AG09309 (cell line): ENCODE measurements around the gene RB1.

Experiments used
- DNase-seq: peaks from one replicate; pipeline ENCODE4 v3.0.0-alpha.2; 2010; ENCODE audit warnings: low read depth
- H3K4me3 ChIP-seq: 2 replicates; pipeline ENCODE4 v1.5.1; 2011; ENCODE audit warnings: mild to moderate bottlenecking, low read depth, low read length, moderate library complexity; ENCODE audit not compliant: control insufficient read depth
- CTCF ChIP-seq: IDR thresholded peaks from 2 replicates; pipeline ENCODE4 v1.5.1; 2011; ENCODE audit warnings: mild to moderate bottlenecking, low read depth, low read length, inconsistent platforms; ENCODE audit not compliant: insufficient read depth, control insufficient read depth; ENCODE audit errors: missing control alignments

The RB1 gene

GRCh38 chr13:48275507-48275906 lies 28.0 kb upstream of the RB1 start:
- no peak for TF ChIP-seq CTCF
- no peak for DNase-seq
- no peak overlapping the region for H3K4me3 ChIP-seq

DNA sequence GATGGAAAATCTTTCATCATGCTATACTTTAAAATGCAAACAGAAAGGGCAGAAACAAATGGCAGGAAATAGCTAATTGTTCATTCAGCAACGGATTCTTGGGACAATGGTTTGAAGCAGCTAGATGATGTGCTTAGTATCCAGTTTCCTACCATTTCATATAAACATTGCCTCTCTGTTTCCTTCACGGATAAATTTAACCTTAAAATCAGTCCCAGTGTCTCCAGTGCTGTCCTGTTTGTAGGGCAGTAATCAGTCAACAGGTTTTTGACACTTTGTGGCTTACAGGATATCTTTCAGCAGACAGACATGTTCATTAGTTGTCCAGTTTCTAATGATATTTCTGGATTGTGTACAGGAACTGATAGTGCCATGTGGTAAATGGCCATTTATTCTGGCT lies 24.7 kb upstream of the RB1 start:
- no peak overlapping the region for H3K4me3 ChIP-seq
- no peak for TF ChIP-seq CTCF
- no peak for DNase-seq

DNA sequence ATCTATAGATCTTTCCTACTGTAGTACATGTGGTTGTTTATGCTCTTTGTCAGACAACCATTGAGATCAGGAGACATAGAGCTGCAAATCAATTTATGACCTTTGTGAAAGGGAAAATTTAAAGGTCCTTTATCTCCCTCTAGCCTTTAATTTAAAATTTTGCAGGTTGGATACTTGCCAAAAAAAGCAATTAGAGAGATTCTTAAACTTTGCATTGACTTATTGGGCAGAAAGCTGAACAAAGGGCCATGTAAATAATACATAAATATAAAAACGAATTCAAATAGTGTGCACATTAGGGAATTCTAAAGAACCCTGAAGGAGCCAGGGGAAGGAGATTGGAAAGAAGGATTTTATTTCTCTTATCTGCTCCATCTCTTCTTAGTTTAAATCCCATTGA lies 22.0 kb upstream of the RB1 start:
- no peak for TF ChIP-seq CTCF
- DNase-seq = no peak
- H3K4me3 ChIP-seq = no peak overlapping the region

DNA sequence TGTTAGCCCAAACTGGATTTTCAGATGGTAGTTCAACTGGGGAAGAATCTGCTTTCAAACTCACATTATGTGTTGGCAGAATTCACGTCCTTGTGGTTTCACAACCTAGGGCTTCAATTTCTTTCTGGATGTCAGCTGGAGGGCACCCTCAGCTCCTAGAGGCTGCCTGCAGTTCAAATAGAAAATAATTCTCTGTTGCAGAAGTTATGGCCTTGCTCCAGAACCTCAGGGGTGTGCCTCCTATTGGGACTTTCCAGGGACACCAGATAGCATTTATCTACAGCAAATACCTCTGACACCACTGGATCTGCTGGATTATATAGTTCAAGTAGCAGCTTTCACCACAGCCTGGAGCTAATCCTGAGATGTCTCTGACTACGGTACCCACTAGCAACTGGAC lies 11.8 kb upstream of the RB1 start:
- no peak for TF ChIP-seq CTCF
- H3K4me3 ChIP-seq = no peak overlapping the region
- no peak for DNase-seq

DNA sequence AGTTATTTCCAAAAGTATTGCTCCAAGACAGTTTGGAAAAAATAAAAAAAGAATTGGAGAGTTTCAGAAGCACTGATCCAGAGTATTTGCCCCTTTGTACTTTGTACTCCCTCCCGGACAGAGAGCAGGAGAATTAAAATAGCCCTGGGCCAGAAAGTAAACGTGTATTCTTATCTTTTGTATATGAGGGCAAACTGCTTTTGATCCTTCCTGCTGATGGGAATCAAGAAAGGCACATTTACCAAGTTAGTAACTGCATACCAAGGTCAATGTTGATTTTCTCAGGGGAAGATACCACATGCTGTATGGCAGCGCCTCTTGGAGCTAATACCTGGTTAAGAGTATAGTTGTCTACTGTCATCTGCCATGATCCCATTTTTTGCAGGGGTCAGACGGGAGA lies 10.9 kb upstream of the RB1 start:
- H3K4me3 ChIP-seq = no peak overlapping the region
- TF ChIP-seq CTCF = no peak
- DNase-seq = no peak

GRCh38 chr13:48294653-48295052 lies 8.9 kb upstream of the RB1 start:
- H3K4me3 ChIP-seq = no peak overlapping the region
- no peak for DNase-seq
- no peak for TF ChIP-seq CTCF

- TF ChIP-seq CTCF = no peak
- no peak for DNase-seq
- H3K4me3 ChIP-seq = no peak overlapping the region
Measured at GRCh38 chr13:48295271-48295670, 8.3 kb upstream of the RB1 start.
